ENCODE data around the gene PELI3. TPM values are rescaled to one million over a fixed set of nuclear protein-coding genes. Genes with fewer than 3 reads are reported as not detected.

PELI3 gene
- polyA plus RNA-seq, 3 donors: 3.9 to 10.0 (median 5.8) TPM

GRCh38 chr11:66491315-66491935 is 24.7 kb downstream of the PELI3 start:
- WGBS, 3 donors: 64 to 77% (median 73%) methylated on average over 19 to 20 of the region's 20 CpGs
- no peak overlapping the region for H3K27ac ChIP-seq (ENCODE audit: low read depth, low read length)

GRCh38 chr11:66492161-66492865 is 25.6 kb downstream of the PELI3 start:
- 84 to 93% (median 85%) methylated on average over 10 of the region's 10 CpGs for WGBS, 3 donors
- H3K27ac ChIP-seq (ENCODE audit: low read depth, low read length): no peak overlapping the region

- H3K27ac ChIP-seq (ENCODE audit: low read depth, low read length): no peak overlapping the region
- WGBS, 3 donors: 90 to 96% (median 96%) methylated on average over 10 of the region's 10 CpGs
Measured at GRCh38 chr11:66493130-66493529, 26.4 kb downstream of the PELI3 start.

- 92 to 98% (median 97%) methylated on average over 7 of the region's 7 CpGs for WGBS, 3 donors
- H3K27ac ChIP-seq (ENCODE audit: low read depth, low read length): no peak overlapping the region
Measured at GRCh38 chr11:66494458-66494857, 27.8 kb downstream of the PELI3 start.

GRCh38 chr11:66494935-66495334 is 28.2 kb downstream of the PELI3 start:
- 86 to 92% (median 91%) methylated on average over 14 of the region's 14 CpGs for WGBS, 3 donors
- no peak overlapping the region for H3K27ac ChIP-seq (ENCODE audit: low read depth, low read length)

GRCh38 chr11:66495401-66495854 is 28.7 kb downstream of the PELI3 start:
- WGBS, 3 donors: 94 to 97% (median 94%) methylated on average over 17 of the region's 17 CpGs
- H3K27ac ChIP-seq (ENCODE audit: low read depth, low read length): no peak overlapping the region

GRCh38 chr11:66497206-66497605 is 30.5 kb downstream of the PELI3 start:
- 96 to 97% (median 96%) methylated on average over 15 to 16 of the region's 16 CpGs for WGBS, 3 donors
- H3K27ac ChIP-seq (ENCODE audit: low read depth, low read length): no peak overlapping the region

- whole genome bisulfite sequencing, 3 donors: 89 to 96% (median 89%) methylated on average over 5 of the region's 5 CpGs
Measured at GRCh38 chr11:66498506-66498905, 31.8 kb downstream of the PELI3 start.

GRCh38 chr11:66505276-66505816 is 38.6 kb downstream of the PELI3 start:
- no peak overlapping the region for H3K27ac ChIP-seq (ENCODE audit: low read depth, low read length)
- WGBS, 3 donors: 0 to 90% (median 58%) methylated on average over 1 of the region's 1 CpG

More at GRCh38 chr11:66498506-66498905, 31.8 kb downstream of the PELI3 start:
- no peak overlapping the region for H3K27ac ChIP-seq (ENCODE audit: low read depth, low read length)

- WGBS, 3 donors: 75 to 80% (median 77%) methylated on average over 7 of the region's 7 CpGs
- H3K27ac ChIP-seq (ENCODE audit: low read depth, low read length): no peak overlapping the region
Measured at GRCh38 chr11:66509131-66509561, 42.4 kb downstream of the PELI3 start.

GRCh38 chr11:66510271-66510989 is 43.7 kb downstream of the PELI3 start, which contains the start of gene BBS1:
Gene BBS1 (plus strand): TSS chr11:66510635. CDS start chr11:66510660, 25 bp downstream.
- WGBS, 3 donors: 0 to 1% (median 1%) methylated on average over 31 of the region's 31 CpGs
- no peak within 1 kb of the TSS for H3K27ac ChIP-seq (ENCODE audit: low read depth, low read length)

GRCh38 chr11:66510990-66511339 is 44.3 kb downstream of the PELI3 start:
- 4 to 15% (median 9%) methylated on average over 5 of the region's 5 CpGs for WGBS, 3 donors
- no peak overlapping the region for H3K27ac ChIP-seq (ENCODE audit: low read depth, low read length)

GRCh38 chr11:66523611-66524010 is 56.9 kb downstream of the PELI3 start:
- 89 to 93% (median 92%) methylated on average over 11 of the region's 11 CpGs for WGBS, 3 donors
- no peak overlapping the region for H3K27ac ChIP-seq (ENCODE audit: low read depth, low read length)

GRCh38 chr11:66524304-66525040 is 57.8 kb downstream of the PELI3 start:
- H3K27ac ChIP-seq (ENCODE audit: low read depth, low read length): no peak overlapping the region
- 85 to 94% (median 91%) methylated on average over 9 to 10 of the region's 10 CpGs for WGBS, 3 donors

Other genes starting within 250 kb of the PELI3 start
- gene KLC2, start 209.2 kb upstream of the PELI3 start, polyA plus RNA-seq: 10 to 100 TPM in 2 of 3 donors, 1 to 10 TPM in 1; 7.1 to 14.4 (median 14.2) TPM
- gene RAB1B, start 198.3 kb upstream of the PELI3 start, polyA plus RNA-seq: 100 to 1,000 TPM in 2 of 3 donors, 10 to 100 TPM in 1; 70.3 to 188 (median 183) TPM
- 1 to 10 TPM in 1 of 3 donors, under 1 TPM in 1, not detected in 1; 0.16 to 1.3 TPM for gene CNIH2, start 188.7 kb upstream of the PELI3 start, polyA plus RNA-seq
- gene YIF1A, start 177.8 kb upstream of the PELI3 start, polyA plus RNA-seq: 10 to 100 TPM; 62.9 to 84.3 (median 78.5) TPM
- 1 to 10 TPM in 1 of 3 donors, under 1 TPM in 2; 0.22 to 1.3 (median 0.75) TPM for gene TMEM151A, start 175.0 kb upstream of the PELI3 start, polyA plus RNA-seq
- gene CD248, start 149.9 kb upstream of the PELI3 start, polyA plus RNA-seq: 100 to 1,000 TPM in 1 of 3 donors, 10 to 100 TPM in 2; 22.3 to 327 (median 55.8) TPM
- 1 to 10 TPM; 4.8 to 9.0 (median 6.5) TPM for gene RIN1, start 130.5 kb upstream of the PELI3 start, polyA plus RNA-seq
- gene BRMS1, start 121.8 kb upstream of the PELI3 start, polyA plus RNA-seq: 10 to 100 TPM; 33.5 to 40.2 (median 36.4) TPM
- 10 to 100 TPM; 12.5 to 19.9 (median 17.9) TPM for gene B4GAT1, start 119.3 kb upstream of the PELI3 start, polyA plus RNA-seq
- 1 to 10 TPM; 6.7 to 9.4 (median 6.8) TPM for gene SLC29A2, start 95.1 kb upstream of the PELI3 start, polyA plus RNA-seq
- gene NPAS4, start 45.9 kb upstream of the PELI3 start, polyA plus RNA-seq: under 1 TPM in 2 of 3 donors, not detected in 1; 0.06 to 0.07 TPM
- gene MRPL11, start 28.1 kb upstream of the PELI3 start, polyA plus RNA-seq: 10 to 100 TPM; 30.2 to 53.6 (median 42.9) TPM
- gene DPP3, start 13.5 kb downstream of the PELI3 start, polyA plus RNA-seq: 10 to 100 TPM; 15.1 to 29.0 (median 18.6) TPM
- 10 to 100 TPM; 11.5 to 15.5 (median 12.3) TPM for gene BBS1, start 43.7 kb downstream of the PELI3 start, polyA plus RNA-seq
- 10 to 100 TPM in 2 of 3 donors, 1 to 10 TPM in 1; 8.2 to 12.2 (median 10.8) TPM for gene ZDHHC24, start 79.1 kb downstream of the PELI3 start, polyA plus RNA-seq
- under 1 TPM in 2 of 3 donors, not detected in 1; 0.03 to 0.15 TPM for gene ACTN3, start 80.0 kb downstream of the PELI3 start, polyA plus RNA-seq
- 10 to 100 TPM; 22.4 to 73.7 (median 40.3) TPM for gene CTSF, start 101.7 kb downstream of the PELI3 start, polyA plus RNA-seq
- under 1 TPM in 2 of 3 donors, not detected in 1; 0.04 to 0.17 TPM for gene CCDC87, start 126.2 kb downstream of the PELI3 start, polyA plus RNA-seq
- 10 to 100 TPM; 33.7 to 45.1 (median 41.2) TPM for gene CCS, start 126.3 kb downstream of the PELI3 start, polyA plus RNA-seq
- gene RBM14, start 149.7 kb downstream of the PELI3 start, polyA plus RNA-seq: 10 to 100 TPM; 21.1 to 35.3 (median 33.4) TPM
- 100 to 1,000 TPM in 1 of 3 donors, 10 to 100 TPM in 2; 79.9 to 103 (median 97.5) TPM for gene RBM4, start 171.8 kb downstream of the PELI3 start, polyA plus RNA-seq
- 10 to 100 TPM in 2 of 3 donors, 1 to 10 TPM in 1; 9.5 to 13.5 (median 10.1) TPM for gene RBM4B, start 211.0 kb downstream of the PELI3 start, polyA plus RNA-seq

All from adipose tissue (tissue), 3 donors.